Thyroid gland (tissue), 4 donors: Measurements from ENCODE around the gene CDK15.

Experiments
- POLR2A ChIP-seq, 2 donors: fragments of 450-650 bp; IDR thresholded peaks; one replicate each; pipeline ENCODE4 v1.6.1; 2017; ENCODE audit warnings: antibody characterized with exemption in 2 of 2, mild to moderate bottlenecking in 2 of 2, moderate library complexity in 1 of 2
- TF ChIP-seq, protein P1 (sequence below), 6 experiments: fragments of 200-600 bp in 3 of 6; fragments of 450-650 bp in 3 of 6; sonication (generic) in 3 of 6; IDR thresholded peaks; one replicate each; pipeline ENCODE4 v1.5.1; 2016 to 2019; ENCODE audit warnings: antibody characterized with exemption in 6 of 6, mild to moderate bottlenecking in 2 of 6, inconsistent platforms in 1 of 6, moderate library complexity in 1 of 6

DNA sequence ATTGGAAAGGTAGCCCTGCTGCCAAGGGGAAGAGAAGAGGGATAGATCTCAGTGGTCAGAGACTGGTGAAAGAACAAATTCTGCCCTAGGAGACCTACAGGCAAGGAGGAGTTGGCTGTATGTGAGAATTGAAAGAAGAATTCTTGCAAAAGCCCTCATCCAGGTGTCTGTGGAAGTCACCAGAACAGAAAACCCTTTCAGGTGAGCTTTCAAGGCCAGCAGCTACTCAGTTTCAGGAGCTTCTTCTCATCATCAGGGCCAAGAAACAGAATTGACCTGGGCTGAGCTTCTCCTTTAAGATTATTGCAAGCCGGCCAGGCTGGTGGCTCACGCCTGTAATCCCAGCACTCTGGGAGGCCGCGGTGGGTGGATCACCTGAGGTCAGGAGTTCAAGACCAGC, 110.2 kb downstream of the CDK15 start:
- TF ChIP-seq, protein P1, sequence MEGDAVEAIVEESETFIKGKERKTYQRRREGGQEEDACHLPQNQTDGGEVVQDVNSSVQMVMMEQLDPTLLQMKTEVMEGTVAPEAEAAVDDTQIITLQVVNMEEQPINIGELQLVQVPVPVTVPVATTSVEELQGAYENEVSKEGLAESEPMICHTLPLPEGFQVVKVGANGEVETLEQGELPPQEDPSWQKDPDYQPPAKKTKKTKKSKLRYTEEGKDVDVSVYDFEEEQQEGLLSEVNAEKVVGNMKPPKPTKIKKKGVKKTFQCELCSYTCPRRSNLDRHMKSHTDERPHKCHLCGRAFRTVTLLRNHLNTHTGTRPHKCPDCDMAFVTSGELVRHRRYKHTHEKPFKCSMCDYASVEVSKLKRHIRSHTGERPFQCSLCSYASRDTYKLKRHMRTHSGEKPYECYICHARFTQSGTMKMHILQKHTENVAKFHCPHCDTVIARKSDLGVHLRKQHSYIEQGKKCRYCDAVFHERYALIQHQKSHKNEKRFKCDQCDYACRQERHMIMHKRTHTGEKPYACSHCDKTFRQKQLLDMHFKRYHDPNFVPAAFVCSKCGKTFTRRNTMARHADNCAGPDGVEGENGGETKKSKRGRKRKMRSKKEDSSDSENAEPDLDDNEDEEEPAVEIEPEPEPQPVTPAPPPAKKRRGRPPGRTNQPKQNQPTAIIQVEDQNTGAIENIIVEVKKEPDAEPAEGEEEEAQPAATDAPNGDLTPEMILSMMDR (IDR thresholded peaks at IDR 0.05) = no peak
- TF ChIP-seq POLR2A (IDR thresholded peaks at IDR 0.05) = no peak
